ENCODE measurements around the gene GFRA4.

DNA sequence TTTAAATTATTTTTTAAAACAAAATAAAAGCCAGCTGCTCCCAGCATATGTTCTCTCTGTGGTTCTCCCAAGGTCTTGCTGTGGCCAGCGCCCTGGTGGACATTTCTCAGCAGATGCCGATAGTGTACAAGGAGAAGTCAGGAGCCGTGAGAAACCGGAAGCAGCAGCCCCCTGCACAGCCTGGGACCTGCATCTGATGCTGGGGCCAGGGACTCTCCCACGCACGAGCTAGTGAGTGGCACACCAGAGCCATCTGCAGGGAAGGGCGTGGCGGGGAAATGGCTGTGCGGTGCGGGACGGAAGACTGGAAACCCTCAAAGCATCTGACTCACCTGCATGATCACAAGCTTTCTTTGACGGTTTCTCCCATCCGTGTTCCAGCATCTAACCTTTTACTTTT lies 16.5 kb downstream of the GFRA4 start:
- TF ChIP-seq EZH2 (IDR thresholded peaks at IDR 0.05; ENCODE audit: borderline replicate concordance) (no peak), EZH2phosphoT487 (IDR thresholded peaks at IDR 0.05; ENCODE audit: low read depth, severe bottlenecking, unreplicated experiment) (no peak)
- TF ChIP-seq, protein P1, sequence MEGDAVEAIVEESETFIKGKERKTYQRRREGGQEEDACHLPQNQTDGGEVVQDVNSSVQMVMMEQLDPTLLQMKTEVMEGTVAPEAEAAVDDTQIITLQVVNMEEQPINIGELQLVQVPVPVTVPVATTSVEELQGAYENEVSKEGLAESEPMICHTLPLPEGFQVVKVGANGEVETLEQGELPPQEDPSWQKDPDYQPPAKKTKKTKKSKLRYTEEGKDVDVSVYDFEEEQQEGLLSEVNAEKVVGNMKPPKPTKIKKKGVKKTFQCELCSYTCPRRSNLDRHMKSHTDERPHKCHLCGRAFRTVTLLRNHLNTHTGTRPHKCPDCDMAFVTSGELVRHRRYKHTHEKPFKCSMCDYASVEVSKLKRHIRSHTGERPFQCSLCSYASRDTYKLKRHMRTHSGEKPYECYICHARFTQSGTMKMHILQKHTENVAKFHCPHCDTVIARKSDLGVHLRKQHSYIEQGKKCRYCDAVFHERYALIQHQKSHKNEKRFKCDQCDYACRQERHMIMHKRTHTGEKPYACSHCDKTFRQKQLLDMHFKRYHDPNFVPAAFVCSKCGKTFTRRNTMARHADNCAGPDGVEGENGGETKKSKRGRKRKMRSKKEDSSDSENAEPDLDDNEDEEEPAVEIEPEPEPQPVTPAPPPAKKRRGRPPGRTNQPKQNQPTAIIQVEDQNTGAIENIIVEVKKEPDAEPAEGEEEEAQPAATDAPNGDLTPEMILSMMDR (IDR thresholded peaks at IDR 0.05; ENCODE audit: poor library complexity) = no peak
